SHP77 (cell line): ENCODE data around the gene EMSY.
"Not testable (repeated sequence)": the region's sequence is repeated elsewhere in the genome, so short reads cannot be mapped to it uniquely, and the experiment has no call there.

Source experiments
- DNase-seq, 2 experiments: peaks; one replicate each; lab custom pipeline; 2025; lab: John Stamatoyannopoulos, UW

EMSY gene

GRCh38 chr11:76444384-76445120, at the start of gene EMSY:
Gene EMSY (plus strand): TSS chr11:76445018. CDS start chr11:76446939, 1,921 bp downstream.
- peak; percentile 99 to 100 for DNase-seq

DNA sequence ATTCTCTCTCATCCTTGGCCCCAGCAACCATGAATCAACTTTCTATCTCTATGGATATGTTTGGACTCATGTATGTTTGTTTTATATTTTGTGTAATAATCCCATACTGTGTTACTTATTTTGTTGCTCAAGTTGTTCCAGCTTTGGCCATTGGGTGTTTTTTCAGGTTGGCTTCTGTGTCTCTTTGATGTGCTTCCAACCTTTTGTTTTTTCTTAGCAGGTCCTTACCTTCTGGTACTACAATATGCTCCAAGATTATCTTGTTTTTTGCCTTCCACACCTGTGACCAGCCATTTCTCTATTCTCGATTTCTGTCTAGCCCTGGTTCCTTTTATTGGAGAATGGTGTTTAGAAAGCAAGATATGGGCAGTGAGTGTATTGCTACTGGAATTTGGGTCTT, 49.5 kb upstream of the EMSY start:
- no peak for DNase-seq

DNA sequence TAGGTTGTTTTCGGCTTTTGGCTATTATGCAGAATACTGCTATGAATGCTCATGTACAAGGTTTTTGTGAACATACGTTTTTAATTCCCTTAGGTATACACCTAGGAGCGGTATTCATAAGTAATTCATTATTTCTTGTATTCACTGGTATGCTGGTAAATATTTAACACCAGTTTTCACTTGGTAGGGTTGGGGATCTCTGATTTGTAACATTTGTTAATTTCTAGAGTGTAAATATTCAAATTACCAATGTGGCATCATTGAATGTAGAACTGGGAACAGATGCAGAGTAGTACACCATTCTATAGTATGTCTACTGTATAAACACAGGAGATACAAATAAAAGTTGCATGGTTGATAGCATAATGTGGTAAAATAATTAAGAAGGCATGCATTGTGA, 47.4 kb upstream of the EMSY start:
- DNase-seq, result no peak

- DNase-seq, result no peak
Measured at GRCh38 chr11:76400967-76401366, 43.9 kb upstream of the EMSY start.

DNA sequence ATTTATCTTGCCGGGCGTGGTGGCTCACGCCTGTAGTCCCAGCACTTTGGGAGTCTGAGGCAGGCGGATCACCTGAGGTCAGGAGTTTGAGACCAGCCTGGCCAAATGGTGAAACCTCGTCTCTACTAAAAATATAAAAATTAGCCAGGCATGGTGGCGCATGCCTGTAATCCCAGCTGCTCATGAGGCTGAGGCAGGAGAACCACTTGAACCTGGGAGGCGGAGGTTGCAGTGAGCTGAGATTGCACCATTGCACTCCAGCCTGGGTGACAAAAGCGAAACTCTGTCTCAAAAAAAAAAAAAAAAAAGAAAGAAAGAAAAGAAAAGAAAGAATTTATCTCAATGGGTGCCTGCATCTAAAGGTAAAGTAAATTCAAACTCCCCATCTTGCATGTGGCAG, 43.3 kb upstream of the EMSY start:
- not testable (repeated sequence) for DNase-seq

GRCh38 chr11:76406359-76406758, 38.5 kb upstream of the EMSY start:
- no peak for DNase-seq

- DNase-seq, result peak; percentile 54 to 60
Measured at GRCh38 chr11:76408171-76408965, 36.5 kb upstream of the EMSY start.

- DNase-seq, result peak; percentile 54 to 65
Measured at GRCh38 chr11:76410851-76411357, 33.9 kb upstream of the EMSY start.

GRCh38 chr11:76415073-76415472, 29.7 kb upstream of the EMSY start:
- DNase-seq, result peak in 1 of 2 experiments; percentile 28

DNA sequence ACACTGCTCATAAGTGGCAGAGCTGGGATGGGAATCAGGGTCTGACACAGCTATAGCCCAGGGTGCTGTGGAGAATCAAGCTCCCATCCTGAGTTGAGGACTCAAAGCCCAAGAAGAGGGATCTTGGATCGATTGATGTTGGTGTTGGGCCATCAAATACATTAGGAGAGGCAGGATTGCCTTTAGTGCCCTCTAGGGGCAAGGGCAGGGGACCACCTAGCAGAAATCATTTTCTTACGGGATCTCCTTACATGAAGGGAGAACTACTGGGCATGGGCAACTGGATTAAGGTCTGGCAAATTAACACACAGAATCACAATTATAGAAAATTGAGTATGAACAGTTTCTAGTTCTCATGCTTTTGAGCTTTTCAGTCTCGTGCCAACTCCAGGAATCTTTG, 24.9 kb upstream of the EMSY start:
- peak; percentile 17 to 40 for DNase-seq

- no peak for DNase-seq
Measured at GRCh38 chr11:76424379-76424778, 20.4 kb upstream of the EMSY start.

GRCh38 chr11:76424891-76425290, 19.9 kb upstream of the EMSY start:
- no peak for DNase-seq

- DNase-seq, result no peak
Measured at GRCh38 chr11:76426660-76427059, 18.2 kb upstream of the EMSY start.

- DNase-seq, result no peak
Measured at GRCh38 chr11:76436020-76436419, 8.8 kb upstream of the EMSY start.

GRCh38 chr11:76443268-76443980, 1.4 kb upstream of the EMSY start:
- DNase-seq, result no peak

DNA sequence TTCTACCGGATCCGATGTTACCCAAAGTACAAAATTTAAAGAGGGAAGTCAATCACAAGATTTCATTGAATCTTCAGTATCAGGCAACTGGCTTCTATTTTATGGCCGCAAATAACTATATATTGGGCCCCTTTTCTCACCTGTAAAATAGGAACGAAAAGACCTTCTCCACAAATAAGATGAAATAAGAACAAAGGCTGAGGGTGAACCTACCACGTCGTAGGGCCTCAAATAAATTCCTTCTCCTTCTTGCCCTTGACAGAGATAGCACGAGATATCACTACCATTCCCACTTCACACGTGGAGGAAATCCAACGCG, 794 bp upstream of the EMSY start:
- DNase-seq, result no peak

- peak; percentile 77 to 83 for DNase-seq
Measured at GRCh38 chr11:76445121-76446084, 585 bp downstream of the EMSY start.

- no peak for DNase-seq
Measured at GRCh38 chr11:76448506-76448905, 3.7 kb downstream of the EMSY start.

GRCh38 chr11:76453248-76453647, 8.4 kb downstream of the EMSY start:
- no peak for DNase-seq

DNA sequence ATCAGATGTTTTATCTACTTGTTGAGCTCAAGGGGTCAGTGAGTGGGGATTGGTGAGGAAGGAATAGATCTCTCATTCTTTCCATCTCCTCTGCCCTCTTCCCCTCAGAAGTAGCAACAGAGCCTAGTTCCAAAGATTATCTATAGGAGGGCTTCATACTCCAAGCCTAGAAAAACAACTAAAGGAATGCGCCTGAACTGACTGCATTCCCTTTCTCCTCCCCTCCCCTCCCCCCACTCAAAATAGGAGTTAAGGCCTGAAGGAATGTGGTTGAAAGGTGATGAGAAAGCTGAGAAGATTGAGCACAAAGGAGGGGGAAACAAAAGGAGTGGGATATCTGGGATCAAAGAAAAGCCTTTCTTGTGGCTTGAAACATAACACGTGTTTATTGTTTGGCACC, 10.5 kb downstream of the EMSY start:
- no peak for DNase-seq

DNA sequence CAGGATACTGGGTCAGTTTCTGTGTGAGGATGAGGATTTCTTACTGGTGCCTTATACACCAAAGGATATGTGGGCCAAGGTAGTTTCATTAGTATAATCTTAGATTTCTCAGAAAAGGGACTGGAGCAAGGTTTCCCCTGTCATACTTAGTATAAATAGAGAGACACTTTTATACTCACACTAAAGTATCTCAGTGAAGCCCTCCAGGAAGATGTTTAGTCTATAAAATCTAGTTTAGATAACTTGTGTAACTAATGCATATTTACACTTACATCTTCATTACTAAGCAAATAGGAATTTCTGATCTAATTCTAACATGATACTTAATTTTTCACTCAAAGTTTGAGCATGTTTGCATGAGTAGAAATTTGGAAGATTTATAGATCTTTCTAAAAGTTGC, 11.1 kb downstream of the EMSY start:
- DNase-seq, result no peak
